AG04449 (cell line): ENCODE results near the gene SNRNP200.

Source experiments
- CTCF ChIA-PET: fragments of 350-600 bp; formaldehyde crosslinking; extraction: SDS; loops from one replicate; lab custom pipeline; 2021; ENCODE audit warnings: antibody characterized with exemption; lab: Yijun Ruan, JAX
- POLR2A ChIA-PET: fragments of 400-600, 350-600 bp; formaldehyde crosslinking; extraction: SDS; loops from one replicate; lab custom pipeline; 2020; ENCODE audit warnings: antibody characterized with exemption, inconsistent platforms; lab: Yijun Ruan, JAX
- DNase-seq: peaks from one replicate; pipeline ENCODE4 v3.0.0-alpha.2; 2010; ENCODE audit warnings: low read depth, low spot score
- H3K4me3 ChIP-seq: 2 replicates; pipeline ENCODE4 v1.5.1; 2011; ENCODE audit warnings: low read depth, mild to moderate bottlenecking, control low read depth, low read length
- TF ChIP-seq, protein P1 (sequence below): IDR thresholded peaks from one replicate; pipeline ENCODE4 v1.5.1; 2011; ENCODE audit warnings: mild to moderate bottlenecking, moderate library complexity, low read length, control low read depth, inconsistent platforms; ENCODE audit not compliant: insufficient read depth; ENCODE audit errors: missing control alignments

The SNRNP200 gene

DNA sequence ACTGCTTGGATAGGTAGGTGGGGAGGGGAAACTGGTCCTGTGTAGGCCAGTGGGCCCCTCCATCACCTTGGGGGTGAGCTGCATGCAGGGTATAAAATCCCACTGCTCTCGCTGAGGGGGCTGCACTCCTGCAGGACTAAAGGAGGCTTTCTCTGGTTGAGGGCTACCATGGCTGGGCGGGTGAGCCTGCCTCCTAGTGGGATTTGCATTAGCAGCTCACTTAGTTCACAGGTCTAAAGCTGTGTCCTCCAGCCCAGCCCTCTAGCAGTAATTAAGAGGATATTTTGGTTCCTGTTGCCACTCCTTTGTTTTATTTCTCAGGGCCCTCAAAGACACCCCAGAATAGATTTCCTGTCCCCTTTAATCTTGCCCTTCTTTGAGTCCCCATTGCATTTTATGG is 64.1 kb downstream of the SNRNP200 start:
- CTCF ChIA-PET: interaction anchor here (2.9 kb wide), 1 partner anchor 103 kb away, joined by 10 read pairs; the partner anchor contains the start of gene ASTL

DNA sequence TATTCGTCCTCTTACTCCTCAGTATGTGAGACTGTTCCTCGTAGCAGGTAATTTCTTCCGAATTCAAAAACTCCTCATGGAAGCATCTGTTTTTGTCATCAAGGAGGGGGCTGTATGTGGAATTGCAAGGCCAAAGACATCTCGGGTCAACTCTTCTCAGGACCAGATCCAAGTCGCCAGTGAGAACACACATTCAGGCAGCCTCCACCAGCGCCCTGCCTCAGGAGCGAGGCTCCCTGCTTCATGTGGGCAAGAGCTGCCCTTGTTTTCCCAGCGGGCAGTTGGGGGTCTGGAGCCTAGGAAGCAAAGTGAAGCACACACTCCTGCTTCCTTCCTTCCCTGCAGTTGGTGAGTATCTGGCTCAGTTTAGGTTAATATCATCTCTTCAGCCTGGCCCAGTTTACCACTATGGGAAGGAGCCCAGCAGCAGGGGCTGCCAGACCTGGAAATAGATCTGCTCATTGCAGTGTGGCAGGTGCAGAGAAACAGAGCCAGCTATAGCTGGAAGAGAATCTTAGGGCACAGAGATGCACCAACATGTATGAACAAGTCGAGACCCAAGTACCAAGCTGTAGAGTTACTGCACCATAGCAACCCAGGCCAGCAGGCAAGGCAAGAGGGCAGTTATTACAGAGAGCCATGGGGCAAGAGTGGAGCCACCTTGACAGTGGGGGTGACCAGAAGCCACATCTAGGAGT is 64.9 kb downstream of the SNRNP200 start:
- TF ChIP-seq, protein P1, sequence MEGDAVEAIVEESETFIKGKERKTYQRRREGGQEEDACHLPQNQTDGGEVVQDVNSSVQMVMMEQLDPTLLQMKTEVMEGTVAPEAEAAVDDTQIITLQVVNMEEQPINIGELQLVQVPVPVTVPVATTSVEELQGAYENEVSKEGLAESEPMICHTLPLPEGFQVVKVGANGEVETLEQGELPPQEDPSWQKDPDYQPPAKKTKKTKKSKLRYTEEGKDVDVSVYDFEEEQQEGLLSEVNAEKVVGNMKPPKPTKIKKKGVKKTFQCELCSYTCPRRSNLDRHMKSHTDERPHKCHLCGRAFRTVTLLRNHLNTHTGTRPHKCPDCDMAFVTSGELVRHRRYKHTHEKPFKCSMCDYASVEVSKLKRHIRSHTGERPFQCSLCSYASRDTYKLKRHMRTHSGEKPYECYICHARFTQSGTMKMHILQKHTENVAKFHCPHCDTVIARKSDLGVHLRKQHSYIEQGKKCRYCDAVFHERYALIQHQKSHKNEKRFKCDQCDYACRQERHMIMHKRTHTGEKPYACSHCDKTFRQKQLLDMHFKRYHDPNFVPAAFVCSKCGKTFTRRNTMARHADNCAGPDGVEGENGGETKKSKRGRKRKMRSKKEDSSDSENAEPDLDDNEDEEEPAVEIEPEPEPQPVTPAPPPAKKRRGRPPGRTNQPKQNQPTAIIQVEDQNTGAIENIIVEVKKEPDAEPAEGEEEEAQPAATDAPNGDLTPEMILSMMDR: no peak
- no peak overlapping the region for H3K4me3 ChIP-seq
- ChIA-PET POLR2A (interaction anchor here (1.6 kb wide), 1 partner anchor 32 kb away, joined by 3 read pairs; the partner anchor contains the start of gene STARD7), CTCF (interaction anchor here (0.9 kb wide), 1 partner anchor 102 kb away, joined by 3 read pairs; the partner anchor contains the start of gene ASTL)
- no peak for DNase-seq

More for the DNA sequence above, 64.1 kb downstream of the SNRNP200 start:
- POLR2A ChIA-PET: interaction anchor here (1.6 kb wide), 1 partner anchor 33 kb away, joined by 3 read pairs; the partner anchor contains the start of gene STARD7
- TF ChIP-seq, protein P1: no peak
- DNase-seq: no peak
- H3K4me3 ChIP-seq: no peak overlapping the region

DNA sequence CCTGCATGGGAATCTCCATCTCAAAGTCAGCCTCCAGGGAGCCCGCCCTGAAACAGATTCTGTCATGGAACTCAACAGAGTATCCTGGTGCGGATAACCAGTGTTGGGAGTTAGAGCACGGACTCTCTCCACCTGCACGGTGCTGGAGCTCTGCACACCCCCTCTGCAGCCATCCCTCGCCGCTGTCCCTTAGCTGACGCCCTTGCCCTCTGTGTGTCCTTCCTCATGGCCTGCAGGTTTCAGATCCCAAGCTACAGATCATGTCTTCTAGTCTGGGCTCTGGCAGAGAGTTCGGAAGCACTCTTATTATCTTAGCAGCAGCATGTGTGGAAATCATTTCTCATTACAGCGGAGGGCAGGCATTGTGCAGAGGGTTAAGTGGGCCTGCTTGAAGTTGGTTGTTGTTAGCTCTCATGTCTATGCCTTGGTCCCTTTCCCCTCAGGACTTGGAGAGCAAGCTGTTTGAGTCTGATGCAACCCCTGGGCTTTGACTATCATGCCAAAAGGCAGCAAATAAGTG is 65.5 kb downstream of the SNRNP200 start:
- POLR2A ChIA-PET: interaction anchor here (1.6 kb wide), 1 partner anchor 31 kb away, joined by 3 read pairs; the partner anchor contains the start of gene STARD7
- TF ChIP-seq, protein P1: no peak
- CTCF ChIA-PET: interaction anchor here (0.9 kb wide), 1 partner anchor 102 kb away, joined by 3 read pairs; the partner anchor contains the start of gene ASTL
- no peak overlapping the region for H3K4me3 ChIP-seq
- no peak for DNase-seq

DNA sequence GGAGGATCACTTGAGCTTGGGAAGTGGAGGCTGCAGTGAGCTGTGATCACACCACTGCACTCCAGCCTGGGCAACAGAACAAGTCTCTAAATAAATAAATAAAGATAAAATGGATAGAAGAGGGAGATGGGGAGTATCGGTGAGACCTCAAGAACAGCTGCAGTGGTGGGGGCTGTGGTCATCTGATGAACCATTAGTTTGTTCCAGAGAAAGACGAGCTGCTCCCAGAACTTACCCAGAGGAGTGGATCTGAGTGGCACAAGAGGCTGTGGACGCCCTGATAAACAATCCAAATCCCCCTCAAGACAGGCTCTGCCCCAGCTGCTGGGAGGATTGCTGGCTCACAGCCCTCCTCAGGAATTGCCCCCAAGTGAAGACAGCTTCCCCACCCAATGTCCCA is 66.3 kb downstream of the SNRNP200 start:
- no peak for DNase-seq
- POLR2A ChIA-PET: no interaction called here
- H3K4me3 ChIP-seq: no peak overlapping the region
- TF ChIP-seq, protein P1: no peak
- CTCF ChIA-PET: no interaction called here

DNA sequence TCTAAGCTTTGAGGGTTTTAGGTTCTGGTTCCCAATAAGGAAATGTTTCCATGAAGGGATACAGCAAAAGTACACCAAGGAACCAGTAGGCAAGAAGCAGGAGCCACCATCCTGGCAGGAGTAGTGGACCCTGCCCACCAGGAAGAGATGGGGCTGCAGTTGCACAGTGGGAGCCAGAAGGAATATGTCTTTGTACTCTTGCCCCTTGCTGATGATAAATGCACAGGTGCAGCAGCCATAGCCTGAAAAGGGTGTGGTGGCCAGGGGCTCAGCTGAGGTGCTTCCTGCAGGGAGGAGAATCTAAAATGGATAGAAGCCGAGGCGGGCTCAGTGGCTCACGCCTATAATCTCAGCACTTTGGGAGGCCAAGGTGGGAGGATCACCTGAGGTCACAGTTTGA is 67.1 kb downstream of the SNRNP200 start:
- no peak for DNase-seq
- TF ChIP-seq, protein P1: no peak
- H3K4me3 ChIP-seq: no peak overlapping the region
- CTCF ChIA-PET: no interaction called here
- POLR2A ChIA-PET: no interaction called here

DNA sequence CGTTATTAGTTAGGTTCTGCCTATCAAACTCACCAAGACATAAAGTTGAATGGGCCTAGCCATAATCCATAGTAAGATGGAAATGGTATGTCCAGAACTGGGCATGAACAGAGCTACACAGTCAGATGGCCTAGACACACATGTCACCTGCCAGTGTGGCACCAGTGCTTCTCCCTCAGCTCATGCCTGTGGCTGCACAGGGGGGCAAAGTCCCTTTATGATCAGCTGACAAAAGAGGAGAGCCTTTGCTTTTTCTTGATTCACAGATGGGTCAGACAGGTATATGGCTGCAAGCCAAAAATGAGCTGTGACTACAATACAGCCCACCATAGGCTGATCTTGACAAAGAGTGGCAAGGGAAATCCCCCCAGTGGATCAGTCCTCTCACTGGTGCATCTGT is 68.5 kb downstream of the SNRNP200 start:
- POLR2A ChIA-PET: no interaction called here
- CTCF ChIA-PET: interaction anchor here (0.9 kb wide), 1 partner anchor 28 kb away, joined by 3 read pairs; no protein-coding TSS in a partner anchor
- DNase-seq: no peak
- H3K4me3 ChIP-seq: no peak overlapping the region
- TF ChIP-seq, protein P1: no peak
